GM18907 (cell line): ENCODE measurements around the gene PELI1.
"Not testable (repeated sequence)": the region's sequence is repeated elsewhere in the genome, so short reads cannot be mapped to it uniquely, and the experiment has no call there.

Experiments used
- ATAC-seq: cut with Tn5 transposase; IDR thresholded peaks from one replicate; pipeline ENCODE4 v1.9.1; 2021; ENCODE audit warnings: mild to moderate bottlenecking, moderate library complexity; ENCODE audit not compliant: unreplicated experiment

Gene PELI1

DNA sequence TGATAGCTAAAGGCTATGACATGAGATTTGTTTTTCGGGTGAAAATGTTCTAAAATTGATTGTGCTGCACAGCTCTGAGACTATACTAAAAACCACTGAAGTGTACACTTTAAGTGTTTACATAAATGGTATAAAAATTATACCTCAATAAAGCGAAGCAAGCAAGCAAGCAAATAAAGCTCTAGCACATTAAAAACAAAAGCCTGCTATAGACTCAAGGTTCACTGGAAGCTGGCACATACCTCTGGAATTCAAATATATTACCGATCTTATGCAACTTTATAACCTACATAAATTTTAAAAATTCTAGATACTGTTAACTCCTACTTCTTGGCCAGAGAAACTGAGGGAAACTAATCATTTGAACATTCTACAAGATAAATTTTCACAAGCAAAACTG is 20.1 kb downstream of the PELI1 start:
- ATAC-seq = no peak

- ATAC-seq = no peak
Observed at GRCh38 chr2:64123740-64124139, 20.5 kb downstream of the PELI1 start.

DNA sequence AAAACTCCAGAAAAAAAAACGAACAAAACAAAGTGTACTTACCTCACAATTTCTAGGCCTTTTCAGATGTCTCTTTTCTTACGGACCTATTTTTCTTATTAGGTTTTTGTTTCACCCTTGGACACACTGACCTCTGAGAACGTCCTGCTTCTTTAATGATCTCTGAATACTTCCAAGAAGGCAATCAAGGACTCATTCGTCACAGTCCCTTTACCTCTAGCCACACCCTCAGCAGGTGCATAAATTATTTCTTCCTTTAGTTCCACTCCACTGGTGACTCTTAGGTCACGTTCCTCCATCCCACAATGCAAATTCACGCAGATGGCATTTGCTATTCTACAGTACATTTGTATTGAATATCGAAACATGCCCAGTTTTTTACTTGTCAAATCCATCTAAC is 21.9 kb downstream of the PELI1 start:
- ATAC-seq = no peak

GRCh38 chr2:64120928-64121327 is 23.3 kb downstream of the PELI1 start:
- no peak for ATAC-seq

DNA sequence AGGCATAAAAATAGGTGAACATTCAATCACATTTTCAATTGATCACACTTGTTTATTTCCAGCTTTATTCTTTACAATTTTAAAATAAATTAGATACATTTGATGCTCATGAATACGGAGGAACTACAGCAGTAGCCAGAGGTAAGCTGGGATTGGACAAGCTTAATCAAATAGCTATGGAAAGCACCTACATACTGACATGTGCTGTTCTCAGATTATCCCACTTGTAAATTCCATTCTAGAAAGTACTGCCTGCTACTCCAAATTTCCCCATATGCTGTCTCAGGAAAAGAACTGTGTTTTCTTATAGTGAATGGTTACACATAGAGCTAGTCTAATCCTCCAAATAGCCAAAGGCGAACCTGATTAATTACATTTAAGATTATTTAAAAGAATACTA is 24.2 kb downstream of the PELI1 start:
- no peak for ATAC-seq

DNA sequence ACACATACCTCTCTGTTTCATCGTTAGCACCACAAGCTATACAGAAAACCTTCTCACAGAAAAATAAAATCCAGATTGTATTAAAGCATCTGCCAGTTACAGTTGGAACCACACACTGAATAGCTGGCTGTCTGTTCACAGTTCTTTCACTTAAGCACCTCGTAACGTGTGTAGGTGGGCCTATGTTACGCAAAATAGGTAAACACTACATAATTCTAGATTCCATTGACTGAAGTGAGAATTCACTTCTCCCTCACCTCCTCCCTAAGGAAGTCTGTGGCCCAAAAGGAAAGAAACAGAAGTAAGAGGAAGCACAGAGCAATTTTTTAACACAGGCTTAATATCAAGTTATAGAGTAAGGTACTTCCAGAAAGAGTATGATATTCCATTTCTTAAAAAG is 24.9 kb downstream of the PELI1 start:
- ATAC-seq = no peak

- no peak for ATAC-seq
Observed at GRCh38 chr2:64115808-64116598, 28.2 kb downstream of the PELI1 start.

DNA sequence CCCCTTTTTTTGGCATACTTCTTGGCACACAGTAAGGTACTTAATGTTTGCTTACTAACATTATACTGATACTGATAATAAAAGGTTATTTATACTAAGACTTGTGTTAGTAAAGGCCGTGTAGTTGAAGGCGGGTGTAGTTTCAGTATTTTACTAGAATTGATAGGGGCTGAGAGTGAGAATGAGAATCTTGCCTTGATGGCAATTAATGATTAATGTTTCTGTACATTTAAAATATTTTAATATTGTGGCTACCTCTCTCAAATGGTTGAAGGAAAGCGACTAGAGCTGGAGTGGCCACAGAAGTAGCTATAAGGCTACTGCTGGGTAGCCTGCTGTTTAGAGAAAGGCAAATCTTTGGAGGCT is 29.3 kb downstream of the PELI1 start:
- ATAC-seq = peak; percentile 53

DNA sequence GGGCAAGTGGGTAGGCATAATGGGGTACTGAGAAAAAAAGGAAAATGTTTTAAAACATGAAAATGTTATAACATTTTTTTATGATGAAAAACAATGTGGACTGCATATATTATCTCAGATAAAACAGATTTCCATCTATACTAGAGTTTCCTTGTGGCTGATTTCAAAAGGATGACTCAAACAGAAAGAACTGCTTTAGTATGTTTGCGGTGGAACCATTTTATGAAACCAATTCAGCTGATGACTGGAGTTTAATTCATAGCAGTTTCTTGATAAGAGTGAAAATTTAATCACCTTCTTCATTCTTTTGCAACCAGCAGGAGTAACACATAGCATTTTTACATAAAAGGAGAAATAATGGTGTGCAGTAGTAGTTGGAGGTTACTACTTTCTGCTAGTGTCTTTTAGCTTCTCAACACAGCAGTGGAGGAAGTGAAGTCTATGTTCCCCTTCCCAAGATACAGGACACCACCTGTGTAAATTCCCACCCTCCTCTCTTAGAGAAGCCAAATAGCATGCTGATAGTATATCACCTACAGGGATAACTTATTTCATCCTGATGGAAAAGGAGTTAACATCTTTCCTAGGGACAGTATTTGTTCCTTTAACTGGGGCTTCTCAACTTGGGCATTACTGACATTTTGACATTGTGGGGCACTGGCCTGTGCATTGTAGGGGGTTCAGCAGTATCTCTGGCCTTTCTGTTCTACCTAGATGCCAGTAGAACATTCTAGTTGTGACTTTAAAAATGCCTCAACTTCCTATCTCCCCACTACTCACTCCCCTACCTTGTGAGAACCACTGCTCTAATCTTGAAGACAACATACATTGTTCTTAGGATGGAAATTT is 29.9 kb downstream of the PELI1 start:
- peak; percentile 56 for ATAC-seq

- ATAC-seq = no peak
Observed at GRCh38 chr2:64112016-64112415, 32.2 kb downstream of the PELI1 start.

DNA sequence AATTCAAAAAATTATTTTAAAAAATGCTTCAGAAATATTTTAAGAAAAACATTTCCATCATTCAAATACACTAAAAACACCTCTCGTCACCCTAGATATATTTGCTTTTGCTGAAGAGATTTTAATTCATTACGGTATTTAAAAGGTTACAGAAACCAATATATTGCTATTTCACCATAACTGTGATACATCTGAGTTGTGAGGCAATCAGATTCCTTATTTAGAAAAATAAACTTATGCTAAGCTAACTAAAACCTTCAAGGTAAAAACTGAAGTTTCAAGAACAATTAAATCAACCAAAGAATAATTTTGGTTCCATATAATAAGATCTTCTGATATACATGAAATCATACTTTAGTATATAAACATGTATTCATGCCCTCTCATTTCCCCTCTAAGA is 32.8 kb downstream of the PELI1 start:
- ATAC-seq = no peak

GRCh38 chr2:64108666-64109241 is 35.5 kb downstream of the PELI1 start:
- no peak for ATAC-seq

GRCh38 chr2:64106481-64106880 is 37.7 kb downstream of the PELI1 start:
- no peak for ATAC-seq

GRCh38 chr2:64105670-64106461 is 38.4 kb downstream of the PELI1 start:
- ATAC-seq = peak; percentile 52

GRCh38 chr2:64104933-64105332 is 39.3 kb downstream of the PELI1 start:
- ATAC-seq = no peak

DNA sequence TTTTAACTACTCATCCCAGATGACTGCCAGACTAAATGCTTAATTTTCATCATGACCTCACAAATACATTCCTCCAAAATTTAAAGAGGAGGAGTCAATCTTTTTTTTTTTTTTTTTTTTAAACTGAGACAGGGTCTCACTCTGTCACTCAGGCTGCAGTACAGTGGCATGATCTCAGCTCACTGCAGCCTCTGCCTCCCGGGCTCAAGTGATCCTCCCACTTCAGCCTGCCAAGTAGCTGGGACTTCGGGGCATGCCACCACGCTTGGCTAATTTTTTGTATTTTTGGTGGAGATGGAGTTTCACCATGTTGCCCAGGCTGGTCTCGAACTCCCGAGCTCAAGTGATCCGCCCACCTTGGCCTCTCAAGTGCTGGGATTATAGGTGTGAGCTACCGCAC is 41.5 kb downstream of the PELI1 start:
- ATAC-seq = not testable (repeated sequence)

DNA sequence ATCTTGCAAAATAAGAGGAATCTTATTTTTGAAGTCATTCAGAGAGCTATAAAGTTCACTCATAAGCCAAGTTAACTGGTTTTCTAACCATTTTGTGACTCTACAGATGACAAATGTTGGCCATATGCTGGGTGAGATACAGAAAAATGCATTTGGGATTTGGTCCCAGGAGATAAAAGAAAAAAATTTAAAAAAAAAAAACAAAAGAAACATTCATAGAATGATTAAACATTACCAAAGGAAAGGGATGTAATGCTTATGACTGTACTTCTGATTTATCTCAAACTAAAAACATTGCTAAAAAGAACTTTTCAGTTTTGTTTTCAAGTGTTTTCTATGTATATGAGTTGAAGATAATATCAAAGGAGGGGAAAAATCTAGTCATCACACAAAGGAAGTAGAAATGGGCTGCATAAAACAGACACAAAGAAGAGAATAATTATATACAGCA is 43.1 kb downstream of the PELI1 start:
- peak; percentile 51 for ATAC-seq

GRCh38 chr2:64100584-64100983 is 43.6 kb downstream of the PELI1 start:
- not testable (repeated sequence) for ATAC-seq

- no peak for ATAC-seq
Observed at GRCh38 chr2:64094663-64095382, 49.4 kb downstream of the PELI1 start.

GRCh38 chr2:64093341-64093740 is 50.9 kb downstream of the PELI1 start:
- ATAC-seq = no peak
